ENCODE measurements around the gene ELFN2. TPM values are rescaled to one million over a fixed set of nuclear protein-coding genes. Genes with fewer than 3 reads are reported as not detected.

The ELFN2 gene
- total RNA-seq, 1 donor from 2014 or later: 4.6 TPM

GRCh38 chr22:37394341-37394740 is 32.9 kb downstream of the ELFN2 start:
- no peak for TF ChIP-seq CTCF (conservative IDR thresholded peaks at IDR 0.05; ENCODE audit: low read depth, low read length)
- no peak for DNase-seq (ENCODE audit: low read depth)
- H3K4me3 ChIP-seq (ENCODE audit: low read depth, low read length): no peak overlapping the region

- H3K4me3 ChIP-seq (ENCODE audit: low read depth, low read length): no peak overlapping the region
- TF ChIP-seq CTCF (conservative IDR thresholded peaks at IDR 0.05; ENCODE audit: low read depth, low read length): no peak
- no peak for DNase-seq (ENCODE audit: low read depth)
These were observed 33.5 kb downstream of the ELFN2 start for GRCh38 chr22:37393746-37394145.

GRCh38 chr22:37392721-37393328 is 34.5 kb downstream of the ELFN2 start:
- no peak overlapping the region for H3K4me3 ChIP-seq (ENCODE audit: low read depth, low read length)
- TF ChIP-seq CTCF (conservative IDR thresholded peaks at IDR 0.05; ENCODE audit: low read depth, low read length): no peak
- no peak for DNase-seq (ENCODE audit: low read depth)

GRCh38 chr22:37391702-37392101 is 35.6 kb downstream of the ELFN2 start:
- no peak for TF ChIP-seq CTCF (conservative IDR thresholded peaks at IDR 0.05; ENCODE audit: low read depth, low read length)
- H3K4me3 ChIP-seq (ENCODE audit: low read depth, low read length): no peak overlapping the region
- no peak for DNase-seq (ENCODE audit: low read depth)

GRCh38 chr22:37390075-37390474 is 37.2 kb downstream of the ELFN2 start:
- DNase-seq (ENCODE audit: low read depth): no peak
- H3K4me3 ChIP-seq (ENCODE audit: low read depth, low read length): no peak overlapping the region
- TF ChIP-seq CTCF (conservative IDR thresholded peaks at IDR 0.05; ENCODE audit: low read depth, low read length): no peak

- no peak for TF ChIP-seq CTCF (conservative IDR thresholded peaks at IDR 0.05; ENCODE audit: low read depth, low read length)
- H3K4me3 ChIP-seq (ENCODE audit: low read depth, low read length): no peak overlapping the region
- no peak for DNase-seq (ENCODE audit: low read depth)
These were observed 38.7 kb downstream of the ELFN2 start for GRCh38 chr22:37388538-37388937.

- no peak for DNase-seq (ENCODE audit: low read depth)
- no peak for TF ChIP-seq CTCF (conservative IDR thresholded peaks at IDR 0.05; ENCODE audit: low read depth, low read length)
- H3K4me3 ChIP-seq (ENCODE audit: low read depth, low read length): no peak overlapping the region
These were observed 39.5 kb downstream of the ELFN2 start for GRCh38 chr22:37387793-37388192.

Measured in epithelial cell of proximal tubule (primary cell).